Right lobe of liver (tissue), 6 donors: ENCODE measurements around the gene REN. TPM values are rescaled to one million over a fixed set of nuclear protein-coding genes. Genes with fewer than 3 reads are reported as not detected.

Experiments
- ATAC-seq, 4 donors: fragments of 200-7000 bp; cut with Tn5 transposase; one replicate each; pipeline ENCODE4 v1.9.1; 2020; ENCODE audit warnings: mild to moderate bottlenecking in 4 of 4, moderate library complexity in 4 of 4
- DNase-seq, 3 donors: peaks; one replicate each; pipeline ENCODE4 v3.0.0-alpha.2; 2020
- H3K27ac ChIP-seq, 3 donors: fragments of 200-600 bp; one replicate each; pipeline ENCODE4 v1.8.0; 2022
- H3K27me3 ChIP-seq, 2 donors: fragments of 200-600 bp; one replicate each; pipeline ENCODE4 v1.8.0; 2022
- H3K36me3 ChIP-seq, 4 donors: fragments of 200-600 bp; sonication (generic) in 1 of 4; one replicate each; pipeline versions ENCODE4 v1.5.1 to v1.8.0; 2017 to 2022; ENCODE audit warnings: control low read depth in 1 of 4
- H3K4me1 ChIP-seq, 4 donors: fragments of 200-600 bp; sonication (generic) in 1 of 4; one replicate each; pipeline versions ENCODE4 v1.5.1 to v1.8.0; 2017 to 2022; ENCODE audit warnings: control low read depth in 1 of 4
- H3K4me3 ChIP-seq, 3 donors: fragments of 200-600 bp; one replicate each; pipeline ENCODE4 v1.8.0; 2022
- H3K9me3 ChIP-seq, 4 donors: fragments of 200-600 bp; sonication (generic) in 1 of 4; one replicate each; pipeline versions ENCODE4 v1.5.1 to v1.8.0; 2017 to 2022; ENCODE audit warnings: control low read depth in 1 of 4
- POLR2A ChIP-seq: fragments of 450-650 bp; IDR thresholded peaks from one replicate; pipeline ENCODE4 v1.6.1; 2017; ENCODE audit warnings: antibody characterized with exemption, mild to moderate bottlenecking
- WGBS: methylation state at CpG from one replicate; pipeline ENCODE4 v1.1.6; 2018; ENCODE audit warnings: low coverage, low lambda C conversion rate; ENCODE audit not compliant: insufficient coverage; ENCODE audit errors: missing lambda C conversion rate; 5-methylcytosine and 5-hydroxymethylcytosine counted together
- intact Hi-C, 2 donors: fragments of 100-400 bp; cut with DNase I; formaldehyde crosslinking; loops; one replicate each; pipeline versions ENCODE4 v1.11.2 to v1.14.1; 2022
- total RNA-seq, 6 experiments: library from RNA; depleted of rRNA in 2 of 6; stranded (reverse); fragments of >200 nt in 2 of 6; fragmentation: NEBNext Ultra II Directional in 3 of 6; extraction: Animal tissue kit (Norgen Biotek cat#: 25700) in 3 of 6; gene quantifications; one replicate each; pipeline versions ENCODE4 v1.1.0 to v1.2.4, GENCODE V29; 2016 to 2023
- TF ChIP-seq, protein P1 (sequence below), 4 donors: fragments of 200-600 bp in 3 of 4; fragments of 450-650 bp in 1 of 4; IDR thresholded peaks; one replicate each; pipeline versions ENCODE4 v1.5.1 to v1.8.0; 2016 to 2022; ENCODE audit warnings: antibody characterized with exemption in 4 of 4, mild to moderate bottlenecking in 2 of 4
- donor health status: DM: no; HTN: yes; CAD: no.
- donor health status: DM: no; HTN: no; CAD: no.
- donor health status: DM: no; HTN: no; CAD: no.
- donor health status: DM: no; HTN: yes; CAD: no.
- donor health status: DM: no; HTN: yes; CAD: no.

The REN gene
- total RNA-seq, 6 experiments from 2014 or later = 0.25 to 0.44 (median 0.27) TPM; not detected in 1

DNA sequence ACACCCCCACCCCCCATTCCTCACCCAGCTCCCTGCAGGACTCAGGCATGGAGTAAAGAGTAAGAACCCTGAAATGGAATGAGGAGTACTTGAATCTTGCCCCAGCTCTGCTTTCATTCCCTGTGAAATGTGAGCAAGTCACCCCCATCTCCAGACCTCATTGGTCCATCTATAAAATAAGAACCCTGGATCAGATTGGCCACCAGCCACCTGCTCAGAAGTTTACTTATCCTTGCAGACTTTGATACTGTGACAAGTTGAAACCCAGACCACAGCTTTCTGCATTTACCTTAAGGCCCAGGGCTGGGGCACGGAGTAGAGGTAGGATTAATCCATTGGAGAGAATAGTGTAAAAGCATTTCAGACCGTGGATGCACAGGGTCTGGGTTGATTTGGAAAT lies 27.9 kb upstream of the REN start:
- intact Hi-C loops = no loop called here
- H3K36me3 ChIP-seq = no peaks in the 10 kb centered on the region
- no peaks in the 10 kb centered on the region for H3K27me3 ChIP-seq
- ATAC-seq = no peak
- DNase-seq = no peak
- no peaks in the 10 kb centered on the region for H3K9me3 ChIP-seq
- peaks cover 0 to 6% (median 0%) of the 10 kb centered on the region in 4 donors for H3K4me1 ChIP-seq
- H3K27ac ChIP-seq = no peak overlapping the region
- no peak overlapping the region for H3K4me3 ChIP-seq
- no peak for TF ChIP-seq POLR2A
- TF ChIP-seq, protein P1, sequence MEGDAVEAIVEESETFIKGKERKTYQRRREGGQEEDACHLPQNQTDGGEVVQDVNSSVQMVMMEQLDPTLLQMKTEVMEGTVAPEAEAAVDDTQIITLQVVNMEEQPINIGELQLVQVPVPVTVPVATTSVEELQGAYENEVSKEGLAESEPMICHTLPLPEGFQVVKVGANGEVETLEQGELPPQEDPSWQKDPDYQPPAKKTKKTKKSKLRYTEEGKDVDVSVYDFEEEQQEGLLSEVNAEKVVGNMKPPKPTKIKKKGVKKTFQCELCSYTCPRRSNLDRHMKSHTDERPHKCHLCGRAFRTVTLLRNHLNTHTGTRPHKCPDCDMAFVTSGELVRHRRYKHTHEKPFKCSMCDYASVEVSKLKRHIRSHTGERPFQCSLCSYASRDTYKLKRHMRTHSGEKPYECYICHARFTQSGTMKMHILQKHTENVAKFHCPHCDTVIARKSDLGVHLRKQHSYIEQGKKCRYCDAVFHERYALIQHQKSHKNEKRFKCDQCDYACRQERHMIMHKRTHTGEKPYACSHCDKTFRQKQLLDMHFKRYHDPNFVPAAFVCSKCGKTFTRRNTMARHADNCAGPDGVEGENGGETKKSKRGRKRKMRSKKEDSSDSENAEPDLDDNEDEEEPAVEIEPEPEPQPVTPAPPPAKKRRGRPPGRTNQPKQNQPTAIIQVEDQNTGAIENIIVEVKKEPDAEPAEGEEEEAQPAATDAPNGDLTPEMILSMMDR (IDR thresholded peaks at IDR 0.05) = no peak
- 71% methylated on average over 2 of the region's 2 CpGs for WGBS

DNA sequence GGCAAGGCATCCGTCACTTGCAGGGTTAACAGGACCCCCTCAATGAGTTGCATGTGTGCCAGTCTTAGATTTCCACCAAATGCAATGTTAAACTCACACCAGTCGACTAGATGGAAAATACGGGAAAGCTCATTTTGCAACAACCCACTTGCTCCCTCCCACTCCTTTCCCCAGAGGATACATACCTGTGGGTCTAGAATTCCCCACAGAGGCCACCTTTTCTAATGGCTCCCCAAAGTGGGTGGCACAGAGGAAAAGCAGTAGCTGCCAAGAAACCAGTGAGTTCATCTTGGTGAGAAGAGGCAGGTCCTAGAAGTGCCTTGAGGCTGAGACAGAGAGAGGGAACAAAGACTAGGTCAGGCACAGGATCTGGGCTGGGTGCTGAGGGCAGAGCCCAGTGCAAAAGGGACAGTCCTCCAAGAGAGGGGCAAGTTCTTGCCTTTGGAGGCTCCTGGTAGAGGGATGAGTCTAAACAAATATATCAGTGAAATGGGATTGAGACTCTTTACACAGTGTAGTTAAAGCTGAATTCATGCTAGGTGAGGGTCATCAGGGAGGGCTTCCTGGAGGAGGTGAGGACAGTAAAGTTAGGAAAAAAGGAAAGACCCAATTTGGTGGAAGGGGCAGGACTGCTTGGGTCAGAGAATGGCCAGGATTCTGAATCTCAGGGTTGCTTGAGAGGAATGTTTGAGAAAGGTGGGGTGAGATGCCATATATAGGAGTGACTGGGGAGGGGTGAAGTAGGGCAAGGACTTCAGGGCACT lies 26.6 kb upstream of the REN start:
- Histone ChIP-seq H3K4me1 (peaks cover 0 to 6% (median 0%) of the 10 kb centered on the region in 4 donors), H3K27me3 (no peaks in the 10 kb centered on the region), H3K4me3 (no peak overlapping the region), H3K36me3 (no peaks in the 10 kb centered on the region), H3K27ac (no peak overlapping the region), H3K9me3 (no peaks in the 10 kb centered on the region)
- WGBS = 83% methylated on average over 2 of the region's 3 CpGs
- intact Hi-C loops = no loop called here
- ATAC-seq (no peak), DNase-seq (no peak)
- TF ChIP-seq POLR2A = no peak
- TF ChIP-seq, protein P1 (IDR thresholded peaks at IDR 0.05) = no peak

DNA sequence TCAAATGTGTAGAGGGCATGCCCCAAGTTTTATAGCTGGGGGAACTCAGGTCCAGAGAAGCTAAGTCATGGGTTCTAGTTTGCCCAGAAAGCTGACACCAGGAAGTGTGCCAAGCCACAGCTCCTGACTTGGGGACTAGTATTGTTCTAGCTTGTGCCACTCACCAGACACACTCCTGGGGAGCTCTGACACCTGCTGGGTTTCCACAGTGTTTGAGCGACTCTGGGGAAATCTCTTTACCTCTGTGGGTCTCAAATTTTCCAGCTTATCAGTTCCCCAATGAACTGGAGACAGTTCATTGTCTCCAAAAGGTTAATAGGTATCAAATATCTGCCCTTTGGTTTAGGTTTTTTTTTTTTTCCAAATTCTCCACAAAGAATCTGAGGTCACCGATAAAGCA lies 25.9 kb upstream of the REN start:
- no peak for TF ChIP-seq POLR2A
- TF ChIP-seq, protein P1 (IDR thresholded peaks at IDR 0.05) = no peak
- intact Hi-C loops = no loop called here
- H3K4me3 ChIP-seq = no peak overlapping the region
- H3K36me3 ChIP-seq = no peaks in the 10 kb centered on the region
- ATAC-seq (no peak), DNase-seq (no peak)
- 85% methylated on average over 2 of the region's 2 CpGs for WGBS
- no peaks in the 10 kb centered on the region for H3K9me3 ChIP-seq
- no peaks in the 10 kb centered on the region for H3K27me3 ChIP-seq
- no peak overlapping the region for H3K27ac ChIP-seq
- peaks cover 0 to 6% (median 0%) of the 10 kb centered on the region in 4 donors for H3K4me1 ChIP-seq

GRCh38 chr1:204191456-204191855 lies 25.3 kb upstream of the REN start:
- 43% methylated on average over 5 of the region's 7 CpGs for WGBS

More at GRCh38 chr1:204191456-204191855, 25.3 kb upstream of the REN start:
- Histone ChIP-seq H3K36me3 (no peaks in the 10 kb centered on the region), H3K4me1 (peaks cover 0 to 6% (median 0%) of the 10 kb centered on the region in 4 donors), H3K27me3 (no peaks in the 10 kb centered on the region), H3K4me3 (no peak overlapping the region), H3K27ac (no peak overlapping the region), H3K9me3 (no peaks in the 10 kb centered on the region)
- no peak for TF ChIP-seq POLR2A
- TF ChIP-seq, protein P1 (IDR thresholded peaks at IDR 0.05) = no peak
- no peak for DNase-seq
- intact Hi-C loops = no loop called here
- no peak for ATAC-seq
